K562 (cell line): ENCODE results near the gene PIGM. TPM values are rescaled to one million over a fixed set of nuclear protein-coding genes. Genes with fewer than 3 reads are reported as not detected.

Experiments
- ATAC-seq: fragments of 200-7000 bp; cut with Tn5 transposase; 3 replicates; pipeline ENCODE4 v1.9.1; 2020; ENCODE audit warnings: moderate library complexity
- BruUV-seq: library from RNA; stranded (reverse); fragments of 400-500 nt; replicated peaks from 2 replicates; lab custom pipeline; 2021; lab: Mats Ljungman, UMichigan
- CTCF ChIA-PET: fragments of 300-600 bp; formaldehyde crosslinking; extraction: SDS; loops from one replicate; lab custom pipeline; 2021; ENCODE audit warnings: low intra/inter-chr PET ratio; lab: Yijun Ruan, JAX
- POLR2A ChIA-PET: fragments of 300-600, 350-650 bp; sonication (Branson Sonifier 250); formaldehyde crosslinking; extraction: SDS; loops from one replicate; lab custom pipeline; 2021; ENCODE audit warnings: antibody characterized with exemption, inconsistent platforms; lab: Yijun Ruan, JAX
- DNase-seq, 4 experiments: peaks; one replicate each; pipeline versions ENCODE4 v3.0.0 to v3.0.0-alpha.2; 2011 to 2018; ENCODE audit warnings: low spot score in 3 of 4, mixed read lengths in 3 of 4; ENCODE audit errors: extremely low read depth in 1 of 4
- FAIRE-seq: peaks from 2 replicates; lab custom pipeline; 2011; peaks lifted over from hg19 to GRCh38; lab: Jason Lieb, UNC
- H2AFZ ChIP-seq: 2 replicates; pipeline ENCODE4 v1.6.0; 2011; ENCODE audit warnings: low read depth, low read length, control low read depth, inconsistent platforms
- H3K27ac ChIP-seq: fragments of 200-600 bp; 3 replicates; pipeline ENCODE4 v1.8.0; 2011; ENCODE audit warnings: low read depth, mild to moderate bottlenecking, control low read depth, inconsistent platforms, low read length, moderate library complexity, mixed read lengths; ENCODE audit errors: extremely low read depth
- H3K27me3 ChIP-seq, 2 experiments: fragments of 300-600 bp in 1 of 2; 2 replicates in 1 of 2; 3 replicates in 1 of 2; pipeline versions ENCODE4 v1.6.0 to v1.8.0; 2011; ENCODE audit warnings: inconsistent platforms in 2 of 2, low read length in 2 of 2, mild to moderate bottlenecking in 1 of 2, mixed read lengths in 1 of 2, moderate library complexity in 1 of 2; ENCODE audit not compliant: control insufficient read depth in 2 of 2, insufficient read depth in 2 of 2
- H3K36me3 ChIP-seq: fragments of 300-600 bp; 3 replicates; pipeline ENCODE4 v1.8.0; 2011; ENCODE audit warnings: mild to moderate bottlenecking, low read length, inconsistent platforms; ENCODE audit not compliant: control insufficient read depth, insufficient read depth
- H3K4me1 ChIP-seq, 2 experiments: fragments of 200-600 bp in 1 of 2; replicated peaks in 1 of 2; 2 replicates in 1 of 2; 3 replicates in 1 of 2; pipeline versions ENCODE4 v1.5.1 to v1.8.0; 2011; ENCODE audit warnings: inconsistent platforms in 2 of 2, low read length in 2 of 2, mild to moderate bottlenecking in 1 of 2, mixed read lengths in 1 of 2, moderate library complexity in 1 of 2; ENCODE audit not compliant: control insufficient read depth in 2 of 2, insufficient read depth in 2 of 2
- H3K4me2 ChIP-seq: 2 replicates; pipeline ENCODE4 v1.6.1; 2011; ENCODE audit warnings: low read length, control low read depth, inconsistent platforms, mixed read lengths; ENCODE audit not compliant: insufficient read depth
- H3K4me3 ChIP-seq: fragments of 200-600 bp; sonication (generic), shearing (Covaris generic); 2 replicates; pipeline ENCODE4 v1.5.1; 2016; ENCODE audit warnings: control low read depth, inconsistent platforms
- H3K79me2 ChIP-seq: fragments of 200-600 bp; 3 replicates; pipeline ENCODE4 v1.8.0; 2011; ENCODE audit warnings: low read length, inconsistent platforms; ENCODE audit not compliant: control insufficient read depth, insufficient read depth
- H3K9ac ChIP-seq, 2 experiments: 2 replicates each; pipeline versions ENCODE4 v1.6.0 to v1.6.1; 2011; ENCODE audit warnings: low read depth in 2 of 2, low read length in 2 of 2, control low read depth in 1 of 2, inconsistent platforms in 1 of 2, mild to moderate bottlenecking in 1 of 2, mixed read lengths in 1 of 2; ENCODE audit not compliant: insufficient read depth in 1 of 2
- H3K9me1 ChIP-seq: one replicate; pipeline ENCODE4 v1.6.0; 2011; ENCODE audit warnings: inconsistent platforms, mild to moderate bottlenecking, low read length, moderate library complexity; ENCODE audit not compliant: control insufficient read depth, insufficient read depth
- H3K9me3 ChIP-seq: replicated peaks from 2 replicates; pipeline ENCODE4 v1.5.1; 2011; ENCODE audit warnings: low read depth, low read length, inconsistent platforms; ENCODE audit not compliant: control insufficient read depth, insufficient read depth
- H4K20me1 ChIP-seq: replicated peaks from 2 replicates; pipeline ENCODE4 v1.6.1; 2011; ENCODE audit warnings: low read length, inconsistent platforms, mixed read lengths; ENCODE audit not compliant: control insufficient read depth, insufficient read depth
- ATF3 ChIP-seq, 2 experiments: fragments of 450-650 bp in 1 of 2; sonication (generic) in 1 of 2; formaldehyde crosslinking in 1 of 2; IDR thresholded peaks in 1 of 2; conservative IDR thresholded peaks in 1 of 2; 2 replicates each; pipeline versions ENCODE4 v1.6.1 to v1.8.1; 2016 to 2023; ENCODE audit warnings: mild to moderate bottlenecking in 2 of 2, moderate library complexity in 2 of 2, inconsistent platforms in 1 of 2, missing genetic modification reagents in 1 of 2
- CEBPG ChIP-seq, 3 experiments: fragments of 200-800 bp in 1 of 3; sonication (Bioruptor generic) in 1 of 3; sonication (generic) in 1 of 3; formaldehyde crosslinking in 1 of 3; IDR thresholded peaks in 2 of 3; conservative IDR thresholded peaks in 1 of 3; 2 replicates each; pipeline versions ENCODE4 v1.6.1 to v1.8.0; 2016 to 2022; ENCODE audit warnings: missing compliant biosample characterization in 2 of 3, missing genetic modification characterization in 2 of 3, mild to moderate bottlenecking in 1 of 3, missing genetic modification reagents in 1 of 3
- CXXC5 ChIP-seq: fragments of 250-450 bp; sonication (Bioruptor Pico); IDR thresholded peaks from 2 replicates; pipeline ENCODE4 v1.8.0; 2022; ENCODE audit warnings: inconsistent platforms, mild to moderate bottlenecking, moderate library complexity
- ETS2 ChIP-seq: IDR thresholded peaks from 2 replicates; pipeline ENCODE4 v1.6.1; 2016; ENCODE audit warnings: borderline replicate concordance, missing genetic modification characterization, mild to moderate bottlenecking, moderate library complexity, missing compliant biosample characterization; ENCODE audit not compliant: poor library complexity, severe bottlenecking
- KLF16 ChIP-seq: IDR thresholded peaks from 2 replicates; pipeline ENCODE4 v1.6.1; 2016; ENCODE audit warnings: antibody characterized with exemption
- NCOR1 ChIP-seq: fragments of 450-650 bp; IDR thresholded peaks from 2 replicates; pipeline ENCODE4 v1.6.1; 2016; ENCODE audit warnings: mild to moderate bottlenecking, moderate library complexity
- SMARCE1 ChIP-seq: fragments of 450-650 bp; IDR thresholded peaks from 2 replicates; pipeline ENCODE4 v1.7.1; 2016; ENCODE audit warnings: mild to moderate bottlenecking
- SNAPC5 ChIP-seq: fragments of 250-450 bp; sonication (Bioruptor Pico); IDR thresholded peaks from 2 replicates; pipeline ENCODE4 v1.8.0; 2021; ENCODE audit warnings: moderate library complexity, mild to moderate bottlenecking, inconsistent platforms
- TFAM ChIP-seq: fragments of 250-450 bp; sonication (Bioruptor Pico); conservative IDR thresholded peaks from 2 replicates; pipeline ENCODE4 v1.5.0; 2021; ENCODE audit warnings: mild to moderate bottlenecking, moderate library complexity
- WGBS: fragments of 100-300 bp; shearing (Covaris generic); methylation state at CpG from one replicate; pipeline ENCODE4 v1.1.6; 2016; ENCODE audit warnings: low coverage, mixed read lengths; ENCODE audit not compliant: insufficient coverage; ENCODE audit errors: missing lambda C conversion rate; 5-methylcytosine and 5-hydroxymethylcytosine counted together
- in situ Hi-C: fragments of 300-500 bp; cut with MboI; formaldehyde crosslinking; loops from 4 replicates; pipeline ENCODE4 v1.15.0; 2018; ENCODE audit warnings: inconsistent platforms, mixed read lengths
- intact Hi-C: fragments of 100-400 bp; cut with micrococcal nuclease; formaldehyde crosslinking; loops from 2 replicates; pipeline ENCODE4 v1.14.2; 2022
- polyA plus RNA-seq, 8 experiments: library from polyadenylated mRNA; depleted of rRNA in 4 of 8; stranded (reverse) in 5 of 8; unstranded in 3 of 8; fragments of >200 nt; fragmentation: Nextera tagmentation in 2 of 8; fragmentation: Illumina TruSeq in 1 of 8; extraction: Ambion mirVana in 2 of 8; extraction: Trizol in 1 of 8; gene quantifications; 2 replicates each; pipeline versions ENCODE4 v1.2.1 to v1.2.3, GENCODE V29; 2011 to 2014; ENCODE audit warnings: inconsistent platforms in 1 of 8, missing spikeins in 1 of 8
- total RNA-seq, 7 experiments: library from RNA; depleted of rRNA in 6 of 7; stranded (reverse); fragments of >200 nt in 6 of 7; fragmentation: Illumina TruSeq in 2 of 7; extraction: Trizol in 2 of 7; gene quantifications; 2 replicates each; pipeline versions ENCODE4 v1.2.1 to v1.2.3, GENCODE V29; 2011 to 2021; ENCODE audit warnings: low replicate concordance in 1 of 7

PIGM gene
- total and polyA plus RNA-seq, 9 of the 15 experiments (the other 6 are each of a cell fraction or from before 2014, with no cell fraction given): 2.6 to 6.7 (median 4.3) TPM

- no peaks in the 10 kb centered on the region for H3K9me3 ChIP-seq
These were observed 14.2 kb downstream of the PIGM start for GRCh38 chr1:160017592-160017991.

GRCh38 chr1:160011781-160012180 is 20.0 kb downstream of the PIGM start:
- H3K4me3 ChIP-seq: no peak overlapping the region
- TF ChIP-seq CXXC5 (CRISPR knock-in tag) (no peak), TFAM (CRISPR knock-in tag) (no peak), SNAPC5 (no peak), KLF16 (no peak), NCOR1 (no peak)
- H3K36me3 ChIP-seq: no peaks in the 10 kb centered on the region
- no peak overlapping the region for H3K27ac ChIP-seq
- no peaks in the 10 kb centered on the region for H3K79me2 ChIP-seq
- ATAC-seq (no peak), DNase-seq (no peak), FAIRE-seq (no peak)
- H4K20me1 ChIP-seq: no peaks in the 10 kb centered on the region
- no peak overlapping the region for H3K9ac ChIP-seq
- H3K27me3 ChIP-seq: peaks cover 0 to 2% of the 10 kb centered on the region in 2 experiments; a peak in 2 of 5 replicates
- no peaks in the 10 kb centered on the region for H3K9me1 ChIP-seq
- no TSS peak for BruUV-seq
- POLR2A ChIA-PET: no interaction called here
- H3K9me3 ChIP-seq: no peaks in the 10 kb centered on the region
- CTCF ChIA-PET: no interaction called here
- no peak overlapping the region for H3K4me2 ChIP-seq
- H2AFZ ChIP-seq: no peak overlapping the region
- 2% methylated on average over 3 of the region's 3 CpGs for WGBS
- in situ Hi-C loops (no loop called here), intact Hi-C loops (no loop called here)
- H3K4me1 ChIP-seq: no peaks in the 10 kb centered on the region

More at GRCh38 chr1:160017592-160017991, 14.2 kb downstream of the PIGM start:
- Histone ChIP-seq H3K9me1 (no peaks in the 10 kb centered on the region), H2AFZ (no peak overlapping the region), H3K36me3 (no peaks in the 10 kb centered on the region), H3K4me3 (no peak overlapping the region), H3K27me3 (peaks cover 2 to 7% of the 10 kb centered on the region in 2 experiments; a peak in 2 of 5 replicates), H3K4me1 (peaks cover 0 to 6% of the 10 kb centered on the region in 2 experiments; a peak in 2 of 5 replicates), H3K4me2 (no peak overlapping the region), H3K79me2 (no peaks in the 10 kb centered on the region), H3K9ac (no peak overlapping the region), H4K20me1 (peaks cover 3% of the 10 kb centered on the region; the same call in 1 of the 2 replicates), H3K27ac (no peak overlapping the region)
- WGBS: 0% methylated on average over 1 of the region's 1 CpG
- BruUV-seq: no TSS peak
- DNase-seq (no peak), ATAC-seq (no peak), FAIRE-seq (no peak)
- intact Hi-C loops: no loop called here
- ChIA-PET POLR2A (interaction anchor here (3.2 kb wide), 1 partner anchor 10 kb away, joined by 10 read pairs; no protein-coding TSS in a partner anchor), CTCF (interaction anchor here (0.6 kb wide), 1 partner anchor 10 kb away, joined by 3 read pairs; no protein-coding TSS in a partner anchor)
- in situ Hi-C loops: no loop called here
- TF ChIP-seq SMARCE1 (no peak), ATF3 (IDR thresholded peaks at IDR 0.05) (peak; percentile 67), ATF3 (CRISPR knock-in tag; conservative IDR thresholded peaks at IDR 0.05) (no peak), CEBPG (CRISPR knock-in tag; IDR thresholded peaks at IDR 0.05) (no peak), CEBPG (tag; conservative IDR thresholded peaks at IDR 0.05 in 1 of 2, IDR thresholded peaks at IDR 0.05 in 1 of 2) (peak; percentile 76 to 91), ETS2 (no peak)
